Hepatocyte (in vitro differentiated cells): Measurements from ENCODE around the gene ITGB3.

Source experiments
- CTCF ChIP-seq: fragments of 200-600 bp; sonication (generic); IDR thresholded peaks from 2 replicates; pipeline ENCODE4 v1.5.1; 2016; ENCODE audit warnings: antibody characterized with exemption, mild to moderate bottlenecking; ENCODE audit not compliant: poor library complexity
- EZH2 ChIP-seq: fragments of 200-600 bp; sonication (generic); IDR thresholded peaks from 2 replicates; pipeline ENCODE4 v1.6.1; 2016; ENCODE audit warnings: antibody characterized with exemption, mild to moderate bottlenecking, borderline replicate concordance
- EZH2phosphoT487 ChIP-seq: fragments of 200-600 bp; sonication (generic); IDR thresholded peaks from one replicate; pipeline ENCODE4 v1.6.1; 2018; ENCODE audit warnings: antibody characterized with exemption, mild to moderate bottlenecking, low read depth, moderate library complexity; ENCODE audit not compliant: unreplicated experiment, severe bottlenecking

GRCh38 chr17:47301161-47301560 is 47.5 kb downstream of the ITGB3 start:
- TF ChIP-seq CTCF (no peak), EZH2phosphoT487 (no peak), EZH2 (no peak)
